ENCODE measurements around the gene NSUN4. TPM values are rescaled to one million over a fixed set of nuclear protein-coding genes. Genes with fewer than 3 reads are reported as not detected.
A peak's percentile ranks its signal among the peaks of the same experiment; 100 is the strongest.

The NSUN4 gene
- total RNA-seq, 1 experiment from 2014 or later, result 30.7 TPM

GRCh38 chr1:46393510-46393909 is 52.9 kb downstream of the NSUN4 start:
- no peak overlapping the region for H3K4me3 ChIP-seq (ENCODE audit: low read depth, low read length, poor library complexity, severe bottlenecking)
- BruUV-seq (replicated peaks), result no TSS peak
- no peak for DNase-seq (ENCODE audit: low spot score)
- no peaks in the 10 kb centered on the region for H3K36me3 ChIP-seq (ENCODE audit: insufficient read depth, low read length, poor library complexity, severe bottlenecking)
- no peak for TF ChIP-seq CTCF (conservative IDR thresholded peaks at IDR 0.05; ENCODE audit: low read depth, low read length)
- TF ChIP-seq EZH2 (IDR thresholded peaks at IDR 0.05; ENCODE audit: borderline replicate concordance, low read depth, low read length, poor library complexity, severe bottlenecking), result no peak
- POLR2A ChIA-PET (ENCODE audit: low non-redundant PET), result no interaction called here
- peaks cover 17% of the 10 kb centered on the region for H3K9me3 ChIP-seq (ENCODE audit: low read depth, low read length, poor library complexity, severe bottlenecking)
- H3K27me3 ChIP-seq (replicated peaks; ENCODE audit: insufficient read depth, low read depth, low read length, poor library complexity), result peaks cover 21% of the 10 kb centered on the region
- H3K27ac ChIP-seq (ENCODE audit: low read depth, low read length, poor library complexity, severe bottlenecking), result no peak overlapping the region
- CTCF ChIA-PET, result no interaction called here
- intact Hi-C loops (cut with micrococcal nuclease; ENCODE audit: unreplicated experiment), result no loop called here
- peaks cover 4% of the 10 kb centered on the region for H3K4me1 ChIP-seq (ENCODE audit: insufficient read depth, low read length, poor library complexity, severe bottlenecking)

- TF ChIP-seq EZH2 (IDR thresholded peaks at IDR 0.05; ENCODE audit: borderline replicate concordance, low read depth, low read length, poor library complexity, severe bottlenecking), result peak; percentile 49
- no peak for TF ChIP-seq CTCF (conservative IDR thresholded peaks at IDR 0.05; ENCODE audit: low read depth, low read length)
- intact Hi-C loops (cut with micrococcal nuclease; ENCODE audit: unreplicated experiment), result no loop called here
- no TSS peak for BruUV-seq (replicated peaks)
These were observed 53.7 kb downstream of the NSUN4 start, which contains the start of gene FAAH for GRCh38 chr1:46394108-46394871. FAAH (plus strand) TSS chr1:46394317; CDS start chr1:46394349, 32 bp downstream.

DNA sequence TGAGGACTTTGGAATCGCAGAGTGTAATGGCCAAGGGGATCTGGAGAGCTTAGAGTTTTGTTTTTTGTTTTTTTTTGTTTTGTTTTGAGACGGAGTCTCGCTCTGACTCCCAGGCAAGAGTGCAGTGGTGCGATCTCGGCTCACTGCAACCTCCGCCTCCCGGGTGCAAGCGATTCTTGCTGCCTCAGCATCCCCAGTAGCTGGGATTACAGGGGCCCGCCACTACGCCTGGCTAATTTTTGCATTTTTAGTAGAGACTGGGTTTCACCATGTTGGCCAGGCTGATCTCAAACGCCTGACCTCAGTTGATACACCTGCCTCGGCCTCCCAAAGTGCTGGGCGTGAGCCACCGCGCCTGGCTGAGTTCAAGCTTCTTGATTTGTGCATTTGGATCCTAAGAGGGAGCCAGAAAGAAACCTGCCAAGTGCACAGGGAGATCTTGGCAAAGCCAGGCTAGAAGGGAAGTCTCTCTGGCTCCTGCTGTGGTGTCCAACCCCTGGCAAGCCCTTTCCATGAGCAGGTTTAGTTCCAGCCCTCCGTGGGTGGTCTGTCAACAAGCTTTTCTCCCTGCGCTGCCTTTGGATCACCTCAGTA is 54.4 kb downstream of the NSUN4 start:
- no TSS peak for BruUV-seq (replicated peaks)
- Histone ChIP-seq H3K4me3 (ENCODE audit: low read depth, low read length, poor library complexity, severe bottlenecking) (peak overlapping the region; percentile 46), H3K27me3 (replicated peaks; ENCODE audit: insufficient read depth, low read depth, low read length, poor library complexity) (peaks cover 25% of the 10 kb centered on the region), H3K27ac (ENCODE audit: low read depth, low read length, poor library complexity, severe bottlenecking) (no peak overlapping the region), H3K9me3 (ENCODE audit: low read depth, low read length, poor library complexity, severe bottlenecking) (peaks cover 17% of the 10 kb centered on the region), H3K4me1 (ENCODE audit: insufficient read depth, low read length, poor library complexity, severe bottlenecking) (peaks cover 4% of the 10 kb centered on the region), H3K36me3 (ENCODE audit: insufficient read depth, low read length, poor library complexity, severe bottlenecking) (no peaks in the 10 kb centered on the region)
- POLR2A ChIA-PET (ENCODE audit: low non-redundant PET), result interaction anchor here (0.6 kb wide), 2 partner anchors 24 to 113 kb away, joined by 3 to 6 read pairs; no protein-coding TSS in a partner anchor
- intact Hi-C loops (cut with micrococcal nuclease; ENCODE audit: unreplicated experiment), result no loop called here
- CTCF ChIA-PET, result no interaction called here
- TF ChIP-seq CTCF (conservative IDR thresholded peaks at IDR 0.05; ENCODE audit: low read depth, low read length) (no peak), EZH2 (IDR thresholded peaks at IDR 0.05; ENCODE audit: borderline replicate concordance, low read depth, low read length, poor library complexity, severe bottlenecking) (no peak)
- no peak for DNase-seq (ENCODE audit: low spot score)

More at GRCh38 chr1:46394108-46394871, 53.7 kb downstream of the NSUN4 start, which contains the start of gene FAAH:
- peak; percentile 77 for DNase-seq (ENCODE audit: low spot score)
- ChIA-PET CTCF (no interaction called here), POLR2A (ENCODE audit: low non-redundant PET) (interaction anchor here (0.6 kb wide), 2 partner anchors 23 to 113 kb away, joined by 3 to 6 read pairs; no protein-coding TSS in a partner anchor)
- Histone ChIP-seq H3K4me1 (ENCODE audit: insufficient read depth, low read length, poor library complexity, severe bottlenecking) (peaks cover 4% of the 10 kb centered on the region), H3K4me3 (ENCODE audit: low read depth, low read length, poor library complexity, severe bottlenecking) (peak within 1 kb of the TSS; percentile 46), H3K36me3 (ENCODE audit: insufficient read depth, low read length, poor library complexity, severe bottlenecking) (no peaks in the 10 kb centered on the region), H3K27me3 (replicated peaks; ENCODE audit: insufficient read depth, low read depth, low read length, poor library complexity) (peaks cover 25% of the 10 kb centered on the region), H3K27ac (ENCODE audit: low read depth, low read length, poor library complexity, severe bottlenecking) (no peak within 1 kb of the TSS), H3K9me3 (ENCODE audit: low read depth, low read length, poor library complexity, severe bottlenecking) (peaks cover 17% of the 10 kb centered on the region)

Data from A673 (cell line).